ENCODE data around the gene PRPF6.

DNA sequence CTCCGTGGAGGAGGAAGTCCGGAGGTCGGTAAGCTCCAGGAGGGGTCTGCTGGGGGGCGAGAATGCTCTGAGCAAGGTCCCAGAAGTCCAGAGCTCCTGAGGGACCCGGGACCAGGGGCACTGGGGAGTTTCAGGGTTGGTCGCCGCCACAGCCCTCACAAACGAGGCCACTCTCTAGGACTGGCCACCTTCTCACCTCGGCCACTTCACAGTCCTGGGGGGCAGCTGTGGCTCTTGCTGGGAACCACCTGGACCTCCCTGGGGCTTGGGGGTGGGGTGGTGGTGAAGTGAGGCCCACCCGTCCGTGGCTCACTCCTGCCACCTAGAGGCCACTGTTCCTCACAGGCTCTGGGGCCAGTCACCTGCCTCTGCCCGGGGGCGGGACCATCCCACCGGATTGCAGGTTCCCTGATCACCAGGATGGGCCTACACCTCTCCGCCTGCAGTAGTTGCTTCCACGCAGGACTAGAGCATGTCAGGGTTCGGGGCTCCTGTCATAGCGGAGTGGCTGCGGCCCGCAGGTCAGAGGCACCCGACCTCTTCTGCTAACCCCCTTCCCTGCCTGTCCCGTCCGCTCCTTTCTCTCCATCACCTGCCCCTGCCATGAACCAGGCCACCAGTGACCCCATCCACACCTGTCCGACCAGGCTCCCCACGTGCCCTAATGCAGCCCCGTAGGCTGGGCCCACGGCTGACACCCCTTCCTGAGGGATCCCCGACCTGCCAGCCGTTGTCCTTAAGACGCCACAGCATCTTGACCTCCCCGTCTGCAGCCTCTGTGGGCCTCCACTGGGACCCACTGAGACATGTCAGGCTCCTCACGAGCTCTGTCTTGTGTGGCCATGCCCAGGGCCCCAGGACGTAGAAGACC lies 76.9 kb downstream of the PRPF6 start:
- TF ChIP-seq ISL1 (CRISPR knock-in tag; IDR thresholded peaks at IDR 0.05): no peak
- no peak for TF ChIP-seq ARNTL (CRISPR knock-in tag; IDR thresholded peaks at IDR 0.05; ENCODE audit: borderline replicate concordance, low read depth)
- TF ChIP-seq CREB5 (CRISPR knock-in tag; IDR thresholded peaks at IDR 0.05; ENCODE audit: low read depth): no peak
- no peak for TF ChIP-seq RARB (CRISPR knock-in tag; IDR thresholded peaks at IDR 0.05)
- TF ChIP-seq TOX (CRISPR knock-in tag; IDR thresholded peaks at IDR 0.05; ENCODE audit: borderline replicate concordance): no peak

Measured in SK-N-SH treated with all-trans-retinoic acid at 6 μM for 48 hours (cell line).